ENCODE data around the gene PCIF1.

PCIF1 gene

DNA sequence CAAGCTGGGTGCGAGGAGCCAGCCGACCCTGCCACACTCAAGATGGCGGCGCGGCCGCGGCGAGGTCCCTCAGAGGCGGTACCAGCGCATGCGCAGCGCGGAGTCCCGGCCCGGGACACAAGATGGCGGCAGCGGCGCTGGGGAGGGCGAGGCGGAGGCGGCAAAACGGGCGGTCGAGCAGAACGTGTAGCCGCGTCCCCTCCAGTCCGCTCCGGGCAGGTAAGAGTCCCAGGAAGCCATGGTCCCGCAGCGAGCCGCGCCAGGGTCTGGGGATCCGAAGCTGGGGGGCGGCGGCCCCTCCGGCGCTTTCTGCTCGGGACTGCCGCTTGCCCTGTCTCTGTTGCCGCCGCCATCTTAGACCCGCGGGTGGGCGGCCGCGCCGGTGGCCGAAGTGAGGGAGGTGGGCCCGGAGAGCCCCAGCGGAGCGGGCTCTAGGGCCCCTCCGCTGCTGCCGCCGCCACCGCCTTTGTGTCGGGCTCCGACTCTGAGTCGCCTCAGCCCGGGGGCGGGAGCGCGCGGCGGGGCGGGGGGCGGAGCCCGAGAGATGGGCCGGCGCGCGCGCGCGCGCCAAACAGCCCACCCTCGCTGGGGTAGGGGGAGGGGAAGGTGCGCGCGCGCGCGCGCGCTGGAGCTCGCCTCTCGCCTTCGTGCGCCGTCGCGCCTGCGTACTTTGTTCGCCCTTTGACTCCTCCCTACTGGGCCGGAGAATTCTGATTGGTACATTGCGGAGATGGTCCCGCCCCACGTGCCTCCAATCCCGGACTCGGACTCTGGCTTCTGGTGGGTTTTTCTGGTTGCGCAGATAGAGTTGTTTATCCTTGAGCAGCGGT is at the start of gene PCIF1:
Gene PCIF1, plus strand, starts transcription at position 98 of the 830 bp plus-strand sequence. CDS start 4,317 bp downstream, outside the sequence.
- DNase-seq (ENCODE audit: low spot score in 2 of 2), result peak; percentile 98 to 99
- H3K4me3 Mint-ChIP-seq, result peak within 1 kb of the TSS; percentile 97
- H3K27me3 Mint-ChIP-seq, result no peaks in the 10 kb centered on the region
- H3K27ac Mint-ChIP-seq, result peak within 1 kb of the TSS; percentile 98
- peak; percentile 80 for ATAC-seq (ENCODE audit: low read depth)
- peaks cover 17% of the 10 kb centered on the region for H3K36me3 Mint-ChIP-seq
- H3K9me3 Mint-ChIP-seq, result no peaks in the 10 kb centered on the region
- H3K4me1 Mint-ChIP-seq, result peaks cover 5% of the 10 kb centered on the region

DNA sequence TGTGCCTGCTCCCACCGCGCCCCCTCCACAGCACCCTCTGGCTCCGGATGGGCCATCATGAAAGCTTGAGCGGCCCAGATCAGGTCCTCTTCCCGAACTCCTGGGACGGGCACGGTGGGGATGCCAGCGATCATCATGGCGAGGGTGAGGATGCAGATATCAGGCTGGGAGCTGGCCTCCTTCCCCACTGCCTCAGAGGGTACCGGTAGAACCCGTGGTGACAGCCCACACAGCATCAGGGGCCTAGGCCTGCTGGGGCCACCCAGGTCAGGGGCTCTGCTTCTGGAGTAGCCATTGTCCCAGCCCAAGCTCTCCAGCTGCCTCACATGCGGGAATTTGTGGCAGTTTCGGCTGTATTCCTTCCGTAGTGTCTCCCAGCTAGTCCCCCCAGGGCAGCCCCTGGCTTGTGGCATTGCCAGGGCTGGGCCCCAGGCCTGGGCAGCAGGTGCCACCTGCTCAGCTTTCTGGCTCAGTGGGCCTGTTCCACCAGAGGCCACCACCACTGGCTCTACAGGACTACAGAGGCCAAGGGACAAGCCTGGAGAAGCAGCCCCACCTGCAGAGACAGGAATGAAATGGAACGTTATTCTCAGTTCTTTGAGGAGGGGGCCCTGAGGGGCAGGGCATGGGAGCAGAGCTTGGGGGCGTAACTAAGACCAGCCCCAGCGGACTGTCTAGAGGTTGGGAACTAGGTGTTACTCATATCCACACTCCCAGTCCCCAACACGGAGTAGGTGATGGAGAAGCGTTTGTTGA is 47.7 kb upstream of the PCIF1 start:
- H3K4me3 Mint-ChIP-seq, result no peak overlapping the region
- H3K4me1 Mint-ChIP-seq, result peaks cover 25% of the 10 kb centered on the region
- H3K36me3 Mint-ChIP-seq, result peaks cover 3% of the 10 kb centered on the region
- H3K27ac Mint-ChIP-seq, result no peak overlapping the region
- no peaks in the 10 kb centered on the region for H3K27me3 Mint-ChIP-seq
- no peak for DNase-seq (ENCODE audit: low spot score in 2 of 2)
- no peaks in the 10 kb centered on the region for H3K9me3 Mint-ChIP-seq
- ATAC-seq (ENCODE audit: low read depth), result no peak

GRCh38 chr20:45887346-45887715 is 47.2 kb upstream of the PCIF1 start, which contains the start of gene SPATA25:
Gene SPATA25, minus strand, starts transcription at chr20:45887622. Its CDS starts 32 bp downstream, at chr20:45887590.
- Mint-ChIP-seq H3K4me3 (no peak within 1 kb of the TSS), H3K27me3 (no peaks in the 10 kb centered on the region), H3K4me1 (peaks cover 27% of the 10 kb centered on the region), H3K36me3 (peaks cover 3% of the 10 kb centered on the region), H3K9me3 (no peaks in the 10 kb centered on the region), H3K27ac (no peak within 1 kb of the TSS)
- DNase-seq (ENCODE audit: low spot score in 2 of 2), result no peak
- ATAC-seq (ENCODE audit: low read depth), result no peak

GRCh38 chr20:45888681-45889080 is 45.8 kb upstream of the PCIF1 start:
- no peak for ATAC-seq (ENCODE audit: low read depth)
- Mint-ChIP-seq H3K4me3 (no peak overlapping the region), H3K27me3 (no peaks in the 10 kb centered on the region), H3K9me3 (no peaks in the 10 kb centered on the region), H3K4me1 (peaks cover 27% of the 10 kb centered on the region), H3K27ac (no peak overlapping the region), H3K36me3 (peaks cover 4% of the 10 kb centered on the region)
- no peak for DNase-seq (ENCODE audit: low spot score in 2 of 2)

- Mint-ChIP-seq H3K9me3 (no peaks in the 10 kb centered on the region), H3K36me3 (peaks cover 4% of the 10 kb centered on the region), H3K27ac (peak overlapping the region; percentile 91), H3K27me3 (no peaks in the 10 kb centered on the region), H3K4me1 (peaks cover 25% of the 10 kb centered on the region), H3K4me3 (peak overlapping the region; percentile 93)
- DNase-seq (ENCODE audit: low spot score in 2 of 2) (peak in 1 of 2 donors; percentile 50), ATAC-seq (ENCODE audit: low read depth) (peak; percentile 23)
Observed at GRCh38 chr20:45890077-45890984, 44.2 kb upstream of the PCIF1 start.

- Mint-ChIP-seq H3K36me3 (peaks cover 4% of the 10 kb centered on the region), H3K27ac (peak within 1 kb of the TSS; percentile 91), H3K27me3 (no peaks in the 10 kb centered on the region), H3K4me3 (peak within 1 kb of the TSS; percentile 93), H3K9me3 (no peaks in the 10 kb centered on the region), H3K4me1 (peaks cover 25% of the 10 kb centered on the region)
- peak; percentile 76 to 82 for DNase-seq (ENCODE audit: low spot score in 2 of 2)
- ATAC-seq (ENCODE audit: low read depth), result peak; percentile 88
Observed at GRCh38 chr20:45890985-45891983, 43.2 kb upstream of the PCIF1 start, which contains the start of the genes CTSA and NEURL2. Gene CTSA, plus strand, starts transcription at chr20:45891335. Its CDS starts 234 bp downstream, at chr20:45891569. Gene NEURL2, minus strand, starts transcription at chr20:45891208. Its CDS starts 217 bp downstream, at chr20:45890991.

DNA sequence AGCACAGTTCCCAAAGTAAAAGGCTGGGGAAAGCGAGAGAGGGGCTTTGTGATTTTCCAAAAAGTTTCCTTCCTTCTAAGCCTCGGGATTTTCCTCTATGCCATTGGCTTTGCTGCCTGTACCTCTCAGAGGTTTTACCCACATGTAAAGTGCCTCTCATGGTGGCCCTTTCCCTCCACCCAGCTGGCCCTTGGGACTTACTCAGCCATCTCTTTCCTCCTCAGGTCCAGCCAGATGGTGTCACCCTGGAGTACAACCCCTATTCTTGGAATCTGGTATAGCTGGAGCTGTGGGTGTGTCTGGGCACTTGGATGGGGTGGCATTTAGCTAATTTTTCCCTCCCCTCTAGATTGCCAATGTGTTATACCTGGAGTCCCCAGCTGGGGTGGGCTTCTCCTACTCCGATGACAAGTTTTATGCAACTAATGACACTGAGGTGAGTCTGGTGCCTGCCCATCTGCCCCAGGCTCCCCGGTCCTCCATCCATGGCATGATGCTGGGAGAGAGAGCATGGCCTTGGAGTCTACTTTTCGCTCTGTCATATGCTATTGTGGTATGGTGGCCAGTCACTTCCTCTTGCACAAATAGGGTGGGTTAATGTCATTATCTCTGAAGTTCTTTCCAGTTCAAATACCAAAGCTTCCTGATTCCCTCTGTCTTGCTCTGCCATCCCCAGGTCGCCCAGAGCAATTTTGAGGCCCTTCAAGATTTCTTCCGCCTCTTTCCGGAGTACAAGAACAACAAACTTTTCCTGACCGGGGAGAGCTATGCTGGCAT is 42.2 kb upstream of the PCIF1 start:
- peak overlapping the region; percentile 91 for H3K27ac Mint-ChIP-seq
- H3K4me3 Mint-ChIP-seq, result peak overlapping the region; percentile 93
- peaks cover 25% of the 10 kb centered on the region for H3K4me1 Mint-ChIP-seq
- no peaks in the 10 kb centered on the region for H3K27me3 Mint-ChIP-seq
- no peak for DNase-seq (ENCODE audit: low spot score in 2 of 2)
- ATAC-seq (ENCODE audit: low read depth), result no peak
- H3K36me3 Mint-ChIP-seq, result peaks cover 8% of the 10 kb centered on the region
- no peaks in the 10 kb centered on the region for H3K9me3 Mint-ChIP-seq

DNA sequence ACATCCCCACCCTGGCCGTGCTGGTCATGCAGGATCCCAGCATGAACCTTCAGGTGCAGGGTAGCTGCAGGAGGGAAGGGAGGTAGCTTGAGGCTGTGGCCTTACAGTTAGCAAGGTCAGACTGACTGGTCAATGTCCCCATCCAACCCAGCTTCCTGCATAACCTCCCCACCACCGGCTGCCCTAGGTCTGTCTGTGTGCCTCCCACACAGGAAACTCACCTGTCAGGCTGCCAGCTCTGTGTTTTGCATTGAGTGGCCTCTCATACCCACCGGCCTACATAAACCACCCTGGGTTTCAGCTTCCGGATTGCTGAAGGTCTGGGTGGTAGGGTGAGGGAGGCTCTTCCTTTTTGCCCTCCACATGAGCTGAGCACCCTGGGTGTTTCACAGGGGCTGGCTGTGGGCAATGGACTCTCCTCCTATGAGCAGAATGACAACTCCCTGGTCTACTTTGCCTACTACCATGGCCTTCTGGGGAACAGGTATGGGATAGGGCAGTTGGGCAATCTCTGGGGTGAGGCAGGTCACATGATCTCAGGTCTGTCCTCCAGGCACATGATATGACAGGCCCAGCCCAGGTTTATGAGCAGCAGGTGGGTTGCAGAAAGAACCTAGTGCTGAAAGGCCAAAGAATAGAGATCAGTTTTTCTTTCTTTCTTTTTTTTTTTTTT is 41.5 kb upstream of the PCIF1 start:
- Mint-ChIP-seq H3K4me3 (peak overlapping the region; percentile 93), H3K36me3 (peaks cover 11% of the 10 kb centered on the region), H3K9me3 (no peaks in the 10 kb centered on the region), H3K27ac (peak overlapping the region; percentile 91), H3K27me3 (no peaks in the 10 kb centered on the region), H3K4me1 (peaks cover 25% of the 10 kb centered on the region)
- peak; percentile 21 for ATAC-seq (ENCODE audit: low read depth)
- DNase-seq (ENCODE audit: low spot score in 2 of 2), result no peak

DNA sequence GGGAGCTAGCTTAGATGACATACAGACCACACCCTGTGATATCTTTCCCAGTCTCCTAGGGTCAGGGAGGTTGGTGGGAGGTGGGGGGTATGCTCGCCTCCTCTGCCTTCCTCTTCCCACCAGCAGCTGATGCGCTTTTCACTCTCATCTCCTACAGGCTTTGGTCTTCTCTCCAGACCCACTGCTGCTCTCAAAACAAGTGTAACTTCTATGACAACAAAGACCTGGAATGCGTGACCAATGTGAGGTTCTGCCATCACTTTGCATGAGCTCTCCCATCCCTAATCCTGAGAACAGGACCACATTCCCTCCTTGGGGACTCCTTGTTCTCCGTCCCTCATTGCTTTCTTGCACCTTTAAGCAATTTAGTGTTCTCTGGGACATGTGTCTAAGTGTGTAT is 40.7 kb upstream of the PCIF1 start:
- ATAC-seq (ENCODE audit: low read depth), result no peak
- Mint-ChIP-seq H3K4me3 (no peak overlapping the region), H3K27ac (peak overlapping the region; percentile 53)

GRCh38 chr20:45894797-45895196 is 39.7 kb upstream of the PCIF1 start:
- Mint-ChIP-seq H3K9me3 (no peaks in the 10 kb centered on the region), H3K36me3 (peaks cover 17% of the 10 kb centered on the region), H3K4me1 (peaks cover 25% of the 10 kb centered on the region), H3K4me3 (no peak overlapping the region), H3K27me3 (no peaks in the 10 kb centered on the region), H3K27ac (no peak overlapping the region)
- ATAC-seq (ENCODE audit: low read depth) (no peak), DNase-seq (ENCODE audit: low spot score in 2 of 2) (no peak)

More for the DNA sequence above, 40.7 kb upstream of the PCIF1 start:
- Mint-ChIP-seq H3K9me3 (no peaks in the 10 kb centered on the region), H3K36me3 (peaks cover 14% of the 10 kb centered on the region), H3K27me3 (no peaks in the 10 kb centered on the region), H3K4me1 (peaks cover 25% of the 10 kb centered on the region)
- no peak for DNase-seq (ENCODE audit: low spot score in 2 of 2)

- Mint-ChIP-seq H3K4me1 (peaks cover 18% of the 10 kb centered on the region), H3K36me3 (peaks cover 17% of the 10 kb centered on the region), H3K27ac (no peak overlapping the region), H3K9me3 (no peaks in the 10 kb centered on the region), H3K4me3 (no peak overlapping the region), H3K27me3 (no peaks in the 10 kb centered on the region)
- no peak for ATAC-seq (ENCODE audit: low read depth)
- no peak for DNase-seq (ENCODE audit: low spot score in 2 of 2)
Observed at GRCh38 chr20:45896641-45897161, 37.8 kb upstream of the PCIF1 start.

Measured in memory B cell (primary cell).